Measurements from ENCODE around the gene ASB10.

DNA sequence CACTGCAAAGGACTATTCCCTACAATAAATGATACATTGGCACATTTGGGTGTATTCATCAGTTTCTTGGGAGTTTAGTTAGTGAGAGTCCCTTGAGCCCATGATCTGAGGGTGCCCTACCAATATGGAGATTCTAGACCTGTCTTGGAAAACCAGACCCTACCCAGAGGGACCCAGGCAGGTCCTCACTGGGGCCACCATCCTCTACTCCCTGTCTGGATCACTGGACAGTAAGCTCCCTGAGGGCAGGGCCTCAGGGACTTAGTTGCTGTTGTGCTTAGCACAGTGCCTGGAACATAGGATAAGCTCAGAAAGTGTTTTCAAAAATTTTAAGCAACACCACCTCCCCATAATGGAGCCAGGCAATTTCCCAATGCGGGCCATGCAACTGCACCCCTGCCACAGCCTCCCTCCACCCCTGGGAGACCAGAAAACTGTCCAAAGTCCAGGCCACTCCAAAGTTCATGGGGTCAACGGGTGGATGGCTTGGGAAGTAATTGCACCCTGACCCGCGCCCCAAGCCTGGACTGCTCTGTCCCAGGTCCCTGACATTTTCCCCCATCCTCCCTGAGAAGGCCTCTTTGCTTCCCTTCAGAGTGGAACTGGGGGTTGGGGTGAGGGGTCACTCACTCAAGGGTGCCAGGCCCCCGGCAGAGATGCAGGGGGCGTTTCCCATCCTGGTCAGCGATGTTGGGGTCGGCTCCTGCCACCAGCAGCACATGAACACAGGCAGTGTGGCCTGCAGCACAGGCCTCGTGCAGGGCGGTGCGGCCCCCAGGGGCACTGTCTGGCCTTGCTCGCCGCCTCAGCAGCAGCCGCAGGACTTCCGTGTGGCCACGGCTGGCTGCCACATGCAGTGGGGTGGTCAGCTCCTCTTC, 1.0 kb downstream of the ASB10 start:
- no peak for TF ChIP-seq SPI1 (IDR thresholded peaks at IDR 0.05; ENCODE audit: low read depth, low read length)
- no peak for TF ChIP-seq POLR2A (IDR thresholded peaks at IDR 0.05; ENCODE audit: low read depth, low read length)
- TF ChIP-seq POLR2AphosphoS5 (IDR thresholded peaks at IDR 0.05; ENCODE audit: low read depth, low read length), result no peak
- TF ChIP-seq TAF1 (IDR thresholded peaks at IDR 0.05; ENCODE audit: low read depth, low read length), result no peak
